HepG2 (cell line): Measurements from ENCODE around the gene TM4SF18. TPM values are rescaled to one million over a fixed set of nuclear protein-coding genes. Genes with fewer than 3 reads are reported as not detected.

Experiments
- AGO2 ChIP-seq: fragments of 200-400 bp; formaldehyde crosslinking; optimal IDR thresholded peaks from 2 replicates; pipeline ENCODE3; 2017; ENCODE audit warnings: mild to moderate bottlenecking, low read depth, low read length, moderate library complexity
- CAMTA2 ChIP-seq: sonication (generic); formaldehyde crosslinking; IDR thresholded peaks from 2 replicates; pipeline ENCODE4 v1.4.0; 2020; ENCODE audit warnings: mild to moderate bottlenecking, missing genetic modification reagents, borderline replicate concordance
- ELF1 ChIP-seq: sonication (generic); formaldehyde crosslinking; IDR thresholded peaks from 2 replicates; pipeline ENCODE4 v1.4.0; 2020; ENCODE audit warnings: missing genetic modification reagents
- FIP1L1 ChIP-seq: fragments of 200-400 bp; formaldehyde crosslinking; IDR thresholded peaks from 2 replicates; pipeline ENCODE4 v1.6.1; 2018; ENCODE audit warnings: low read depth, mild to moderate bottlenecking, low read length, moderate library complexity, borderline replicate concordance; ENCODE audit not compliant: insufficient read depth
- MYNN ChIP-seq: sonication (generic); formaldehyde crosslinking; IDR thresholded peaks from 2 replicates; pipeline ENCODE4 v1.4.0; 2020; ENCODE audit warnings: mild to moderate bottlenecking, low read depth, missing genetic modification reagents
- MZF1 ChIP-seq: sonication (generic); formaldehyde crosslinking; IDR thresholded peaks from 2 replicates; pipeline ENCODE4 v1.8.1; 2023; ENCODE audit warnings: mild to moderate bottlenecking, missing genetic modification reagents, borderline replicate concordance
- PAF1 ChIP-seq: IDR thresholded peaks from 2 replicates; pipeline ENCODE4 v1.6.1; 2016; ENCODE audit warnings: missing genetic modification reagents, missing compliant biosample characterization
- POLR2A ChIP-seq, 2 experiments: IDR thresholded peaks; 2 replicates each; pipeline ENCODE4 v1.6.1; 2011; ENCODE audit warnings: low read depth in 2 of 2, low read length in 2 of 2, mild to moderate bottlenecking in 1 of 2, moderate library complexity in 1 of 2; ENCODE audit not compliant: insufficient read depth in 1 of 2
- POLR2G ChIP-seq: fragments of 200-400 bp; formaldehyde crosslinking; IDR thresholded peaks from 2 replicates; pipeline ENCODE4 v1.6.1; 2018; ENCODE audit warnings: mild to moderate bottlenecking, low read depth, low read length, moderate library complexity
- SCMH1 ChIP-seq: sonication (generic); formaldehyde crosslinking; IDR thresholded peaks from 2 replicates; pipeline ENCODE4 v1.9.0; 2021; ENCODE audit warnings: missing genetic modification reagents, mild to moderate bottlenecking, borderline replicate concordance
- TMF1 ChIP-seq: sonication (generic); formaldehyde crosslinking; IDR thresholded peaks from 2 replicates; pipeline ENCODE4 v1.8.1; 2022; ENCODE audit warnings: low read depth, missing genetic modification reagents
- WIZ ChIP-seq: sonication (generic); formaldehyde crosslinking; IDR thresholded peaks from 2 replicates; pipeline ENCODE4 v1.5.1; 2020; ENCODE audit warnings: mild to moderate bottlenecking, missing genetic modification reagents
- ZBTB20 ChIP-seq: sonication (generic); formaldehyde crosslinking; IDR thresholded peaks from 2 replicates; pipeline ENCODE4 v1.8.1; 2023; ENCODE audit warnings: missing genetic modification reagents, low read depth, mild to moderate bottlenecking, borderline replicate concordance
- ZNF430 ChIP-seq: sonication (generic); formaldehyde crosslinking; IDR thresholded peaks from 2 replicates; pipeline ENCODE4 v1.9.0; 2021; ENCODE audit warnings: mild to moderate bottlenecking, missing genetic modification reagents
- ZNF761 ChIP-seq: sonication (generic); formaldehyde crosslinking; conservative IDR thresholded peaks from 2 replicates; pipeline ENCODE4 v1.4.0; 2020; ENCODE audit warnings: mild to moderate bottlenecking, missing genetic modification reagents
- ZNF776 ChIP-seq: sonication (generic); formaldehyde crosslinking; IDR thresholded peaks from 2 replicates; pipeline ENCODE4 v1.4.0; 2020; ENCODE audit warnings: mild to moderate bottlenecking, missing genetic modification reagents
- ZNF878 ChIP-seq: sonication (generic); formaldehyde crosslinking; IDR thresholded peaks from 2 replicates; pipeline ENCODE4 v1.8.1; 2023; ENCODE audit warnings: mild to moderate bottlenecking, missing genetic modification reagents, moderate library complexity
- polyA plus RNA-seq, 8 experiments: library from polyadenylated mRNA; depleted of rRNA in 3 of 8; stranded (reverse) in 7 of 8; unstranded in 1 of 8; fragments of >200 nt; fragmentation: Illumina TruSeq in 4 of 8; extraction: Trizol in 4 of 8; gene quantifications; 2 replicates each; pipeline versions ENCODE4 v1.2.1 to v1.2.3, GENCODE V29; 2011 to 2016; ENCODE audit warnings: low read depth in 4 of 8, missing spikeins in 1 of 8, mixed read lengths in 1 of 8; ENCODE audit not compliant: insufficient read depth in 1 of 8
- total RNA-seq, 5 experiments: library from RNA; depleted of rRNA; stranded (reverse); fragments of >200 nt; fragmentation: Illumina TruSeq; extraction: Trizol; gene quantifications; 2 replicates each; pipeline ENCODE4 v1.2.3, GENCODE V29; 2016; ENCODE audit warnings: low read depth in 1 of 5
- TF ChIP-seq, protein P1 (sequence below): sonication (generic); formaldehyde crosslinking; IDR thresholded peaks from 2 replicates; pipeline ENCODE4 v1.4.0; 2020; ENCODE audit warnings: missing genetic modification reagents
- TF ChIP-seq, protein P2 (sequence below): sonication (generic); formaldehyde crosslinking; IDR thresholded peaks from 2 replicates; pipeline ENCODE4 v1.4.0; 2020; ENCODE audit warnings: mild to moderate bottlenecking, missing genetic modification reagents
- TF ChIP-seq, protein P3 (sequence below): sonication (generic); formaldehyde crosslinking; IDR thresholded peaks from 2 replicates; pipeline ENCODE4 v1.4.0; 2020; ENCODE audit warnings: mild to moderate bottlenecking, missing genetic modification reagents
- TF ChIP-seq, protein P4 (sequence below): sonication (generic); formaldehyde crosslinking; IDR thresholded peaks from 2 replicates; pipeline ENCODE4 v1.4.0; 2020; ENCODE audit warnings: missing genetic modification reagents
- TF ChIP-seq, protein P5 (sequence below): sonication (generic); formaldehyde crosslinking; IDR thresholded peaks from 2 replicates; pipeline ENCODE4 v1.8.1; 2023; ENCODE audit warnings: mild to moderate bottlenecking, inconsistent platforms, moderate library complexity, missing genetic modification reagents, borderline replicate concordance

Gene TM4SF18
- total and polyA plus RNA-seq, 2 of the 13 experiments (the other 11 are each of a cell fraction or from before 2014, with no cell fraction given): 0.15 TPM; not detected in 1

DNA sequence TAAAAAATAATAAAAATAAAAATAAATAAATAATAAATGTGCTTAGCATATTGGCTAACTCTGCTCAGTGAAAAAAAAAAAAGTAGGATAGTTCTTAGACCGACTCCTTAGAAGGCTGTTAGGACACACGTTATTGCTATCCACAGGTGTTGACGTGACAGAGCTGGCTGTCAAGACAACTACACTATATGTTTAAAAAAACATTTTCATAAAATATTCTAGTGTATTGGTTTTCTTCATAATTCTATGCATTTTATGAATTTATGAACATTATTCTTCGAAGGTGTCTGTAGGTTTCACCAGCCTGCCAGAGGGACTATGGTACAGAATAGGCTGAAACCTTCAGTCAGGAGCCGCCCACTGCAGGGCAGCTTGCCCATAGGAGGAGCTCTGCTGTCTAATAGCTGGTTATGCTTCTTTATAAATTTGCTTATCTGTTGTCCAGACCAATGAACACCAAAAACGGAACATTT, 34.8 kb upstream of the TM4SF18 start (continued):
- TF ChIP-seq, protein P1, sequence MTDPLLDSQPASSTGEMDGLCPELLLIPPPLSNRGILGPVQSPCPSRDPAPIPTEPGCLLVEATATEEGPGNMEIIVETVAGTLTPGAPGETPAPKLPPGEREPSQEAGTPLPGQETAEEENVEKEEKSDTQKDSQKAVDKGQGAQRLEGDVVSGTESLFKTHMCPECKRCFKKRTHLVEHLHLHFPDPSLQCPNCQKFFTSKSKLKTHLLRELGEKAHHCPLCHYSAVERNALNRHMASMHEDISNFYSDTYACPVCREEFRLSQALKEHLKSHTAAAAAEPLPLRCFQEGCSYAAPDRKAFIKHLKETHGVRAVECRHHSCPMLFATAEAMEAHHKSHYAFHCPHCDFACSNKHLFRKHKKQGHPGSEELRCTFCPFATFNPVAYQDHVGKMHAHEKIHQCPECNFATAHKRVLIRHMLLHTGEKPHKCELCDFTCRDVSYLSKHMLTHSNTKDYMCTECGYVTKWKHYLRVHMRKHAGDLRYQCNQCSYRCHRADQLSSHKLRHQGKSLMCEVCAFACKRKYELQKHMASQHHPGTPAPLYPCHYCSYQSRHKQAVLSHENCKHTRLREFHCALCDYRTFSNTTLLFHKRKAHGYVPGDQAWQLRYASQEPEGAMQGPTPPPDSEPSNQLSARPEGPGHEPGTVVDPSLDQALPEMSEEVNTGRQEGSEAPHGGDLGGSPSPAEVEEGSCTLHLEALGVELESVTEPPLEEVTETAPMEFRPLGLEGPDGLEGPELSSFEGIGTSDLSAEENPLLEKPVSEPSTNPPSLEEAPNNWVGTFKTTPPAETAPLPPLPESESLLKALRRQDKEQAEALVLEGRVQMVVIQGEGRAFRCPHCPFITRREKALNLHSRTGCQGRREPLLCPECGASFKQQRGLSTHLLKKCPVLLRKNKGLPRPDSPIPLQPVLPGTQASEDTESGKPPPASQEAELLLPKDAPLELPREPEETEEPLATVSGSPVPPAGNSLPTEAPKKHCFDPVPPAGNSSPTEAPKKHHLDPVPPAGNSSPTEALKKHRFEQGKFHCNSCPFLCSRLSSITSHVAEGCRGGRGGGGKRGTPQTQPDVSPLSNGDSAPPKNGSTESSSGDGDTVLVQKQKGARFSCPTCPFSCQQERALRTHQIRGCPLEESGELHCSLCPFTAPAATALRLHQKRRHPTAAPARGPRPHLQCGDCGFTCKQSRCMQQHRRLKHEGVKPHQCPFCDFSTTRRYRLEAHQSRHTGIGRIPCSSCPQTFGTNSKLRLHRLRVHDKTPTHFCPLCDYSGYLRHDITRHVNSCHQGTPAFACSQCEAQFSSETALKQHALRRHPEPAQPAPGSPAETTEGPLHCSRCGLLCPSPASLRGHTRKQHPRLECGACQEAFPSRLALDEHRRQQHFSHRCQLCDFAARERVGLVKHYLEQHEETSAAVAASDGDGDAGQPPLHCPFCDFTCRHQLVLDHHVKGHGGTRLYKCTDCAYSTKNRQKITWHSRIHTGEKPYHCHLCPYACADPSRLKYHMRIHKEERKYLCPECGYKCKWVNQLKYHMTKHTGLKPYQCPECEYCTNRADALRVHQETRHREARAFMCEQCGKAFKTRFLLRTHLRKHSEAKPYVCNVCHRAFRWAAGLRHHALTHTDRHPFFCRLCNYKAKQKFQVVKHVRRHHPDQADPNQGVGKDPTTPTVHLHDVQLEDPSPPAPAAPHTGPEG: no peak
- TF ChIP-seq ZNF776 (CRISPR knock-in tag): no peak
- no peak for TF ChIP-seq TMF1 (CRISPR knock-in tag)
- TF ChIP-seq POLR2A (IDR thresholded peaks at IDR 0.05; ENCODE audit: insufficient read depth in 1 of 2, low read depth in 2 of 2, low read length in 2 of 2): peak in 1 of 2 experiments; percentile 60; a peak in 3 of 4 replicates
- TF ChIP-seq, protein P2, sequence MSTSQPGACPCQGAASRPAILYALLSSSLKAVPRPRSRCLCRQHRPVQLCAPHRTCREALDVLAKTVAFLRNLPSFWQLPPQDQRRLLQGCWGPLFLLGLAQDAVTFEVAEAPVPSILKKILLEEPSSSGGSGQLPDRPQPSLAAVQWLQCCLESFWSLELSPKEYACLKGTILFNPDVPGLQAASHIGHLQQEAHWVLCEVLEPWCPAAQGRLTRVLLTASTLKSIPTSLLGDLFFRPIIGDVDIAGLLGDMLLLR (CRISPR knock-in tag): no peak
- no peak for TF ChIP-seq WIZ (CRISPR knock-in tag)
- no peak for TF ChIP-seq SCMH1 (CRISPR knock-in tag)
- TF ChIP-seq, protein P3, sequence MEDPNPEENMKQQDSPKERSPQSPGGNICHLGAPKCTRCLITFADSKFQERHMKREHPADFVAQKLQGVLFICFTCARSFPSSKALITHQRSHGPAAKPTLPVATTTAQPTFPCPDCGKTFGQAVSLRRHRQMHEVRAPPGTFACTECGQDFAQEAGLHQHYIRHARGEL (CRISPR knock-in tag): no peak
- TF ChIP-seq AGO2: peak; percentile 76
- TF ChIP-seq, protein P4, sequence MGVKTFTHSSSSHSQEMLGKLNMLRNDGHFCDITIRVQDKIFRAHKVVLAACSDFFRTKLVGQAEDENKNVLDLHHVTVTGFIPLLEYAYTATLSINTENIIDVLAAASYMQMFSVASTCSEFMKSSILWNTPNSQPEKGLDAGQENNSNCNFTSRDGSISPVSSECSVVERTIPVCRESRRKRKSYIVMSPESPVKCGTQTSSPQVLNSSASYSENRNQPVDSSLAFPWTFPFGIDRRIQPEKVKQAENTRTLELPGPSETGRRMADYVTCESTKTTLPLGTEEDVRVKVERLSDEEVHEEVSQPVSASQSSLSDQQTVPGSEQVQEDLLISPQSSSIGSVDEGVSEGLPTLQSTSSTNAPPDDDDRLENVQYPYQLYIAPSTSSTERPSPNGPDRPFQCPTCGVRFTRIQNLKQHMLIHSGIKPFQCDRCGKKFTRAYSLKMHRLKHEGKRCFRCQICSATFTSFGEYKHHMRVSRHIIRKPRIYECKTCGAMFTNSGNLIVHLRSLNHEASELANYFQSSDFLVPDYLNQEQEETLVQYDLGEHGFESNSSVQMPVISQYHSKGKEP (CRISPR knock-in tag): no peak
- TF ChIP-seq FIP1L1: no peak
- TF ChIP-seq PAF1 (CRISPR knock-in tag): peak; percentile 59; the same call in 1 of the 2 replicates
- TF ChIP-seq, protein P5, sequence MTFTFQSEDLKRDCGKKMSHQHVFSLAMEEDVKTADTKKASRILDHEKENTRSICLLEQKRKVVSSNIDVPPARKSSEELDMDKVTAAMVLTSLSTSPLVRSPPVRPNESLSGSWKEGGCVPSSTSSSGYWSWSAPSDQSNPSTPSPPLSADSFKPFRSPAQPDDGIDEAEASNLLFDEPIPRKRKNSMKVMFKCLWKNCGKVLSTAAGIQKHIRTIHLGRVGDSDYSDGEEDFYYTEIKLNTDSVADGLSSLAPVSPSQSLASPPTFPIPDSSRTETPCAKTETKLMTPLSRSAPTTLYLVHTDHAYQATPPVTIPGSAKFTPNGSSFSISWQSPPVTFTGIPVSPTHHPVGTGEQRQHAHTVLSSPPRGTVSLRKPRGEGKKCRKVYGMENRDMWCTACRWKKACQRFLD (CRISPR knock-in tag): no peak
- no peak for TF ChIP-seq MYNN (CRISPR knock-in tag)
- no peak for TF ChIP-seq CAMTA2 (CRISPR knock-in tag)
- TF ChIP-seq ZNF430 (CRISPR knock-in tag): no peak
- TF ChIP-seq ZNF761 (CRISPR knock-in tag): no peak
- peak; percentile 52; the same call in 1 of the 2 replicates for TF ChIP-seq ZNF878 (CRISPR knock-in tag)
- no peak for TF ChIP-seq ZBTB20 (CRISPR knock-in tag)
- TF ChIP-seq ELF1 (CRISPR knock-in tag): no peak
- peak; percentile 90 for TF ChIP-seq POLR2G
- no peak for TF ChIP-seq MZF1 (CRISPR knock-in tag)
